HepG2 (cell line): ENCODE measurements around the gene IL26. TPM values are rescaled to one million over a fixed set of nuclear protein-coding genes. Genes with fewer than 3 reads are reported as not detected.

Experiments
- ATAC-seq: fragments of 200-7000 bp; cut with Tn5 transposase; 3 replicates; pipeline ENCODE4 v1.9.1; 2020; ENCODE audit warnings: mild to moderate bottlenecking, moderate library complexity
- BruUV-seq: library from RNA; stranded (reverse); fragments of 400-500 nt; replicated peaks from 2 replicates; lab custom pipeline; 2021; lab: Mats Ljungman, UMichigan
- CTCF ChIA-PET: fragments of 300-600 bp; formaldehyde crosslinking; extraction: SDS; loops from one replicate; lab custom pipeline; 2021; ENCODE audit warnings: low total read pairs, inconsistent platforms, low intra/inter-chr PET ratio; lab: Yijun Ruan, JAX
- POLR2A ChIA-PET: fragments of 350-600 bp; sonication (Branson Sonifier 250); formaldehyde crosslinking; loops from one replicate; lab custom pipeline; 2020; ENCODE audit warnings: antibody characterized with exemption, inconsistent platforms; lab: Yijun Ruan, JAX
- DNase-seq: peaks from one replicate; pipeline ENCODE4 v3.0.0-alpha.2; 2015; ENCODE audit warnings: low spot score
- FAIRE-seq: peaks from 3 replicates; lab custom pipeline; 2011; peaks lifted over from hg19 to GRCh38; lab: Jason Lieb, UNC
- H2AFZ ChIP-seq: one replicate; pipeline ENCODE4 v1.6.1; 2011; ENCODE audit warnings: low read length, inconsistent platforms
- H3K27ac ChIP-seq: fragments of 300-600 bp; 3 replicates; pipeline ENCODE4 v1.8.0; 2011; ENCODE audit warnings: mixed run types, mild to moderate bottlenecking, mixed read lengths, low read length, inconsistent platforms; ENCODE audit not compliant: insufficient read depth; ENCODE audit errors: extremely low read length
- H3K27me3 ChIP-seq, 2 experiments: fragments of 200-600 bp in 1 of 2; 2 replicates in 1 of 2; 3 replicates in 1 of 2; pipeline versions ENCODE4 v1.6.0 to v1.8.0; 2011; ENCODE audit warnings: low read length in 2 of 2, mild to moderate bottlenecking in 2 of 2, moderate library complexity in 2 of 2, inconsistent platforms in 1 of 2; ENCODE audit not compliant: insufficient read depth in 2 of 2, control insufficient read depth in 1 of 2
- H3K36me3 ChIP-seq, 2 experiments: fragments of 200-600 bp in 1 of 2; replicated peaks in 1 of 2; 2 replicates in 1 of 2; 3 replicates in 1 of 2; pipeline versions ENCODE4 v1.5.1 to v1.8.0; 2011; ENCODE audit warnings: low read length in 2 of 2, inconsistent platforms in 1 of 2; ENCODE audit not compliant: insufficient read depth in 2 of 2, control insufficient read depth in 1 of 2
- H3K4me1 ChIP-seq: 2 replicates; pipeline ENCODE4 v1.5.1; 2012; ENCODE audit warnings: low read length, inconsistent platforms; ENCODE audit not compliant: insufficient read depth
- H3K4me2 ChIP-seq: 2 replicates; pipeline ENCODE4 v1.6.0; 2011; ENCODE audit warnings: low read depth, low read length, inconsistent platforms
- H3K4me3 ChIP-seq, 3 experiments: fragments of 200-600 bp in 1 of 3; sonication (generic), shearing (Covaris generic) in 1 of 3; replicated peaks in 1 of 3; 2 replicates each; pipeline ENCODE4 v1.5.1; 2011 to 2016; ENCODE audit warnings: low read length in 3 of 3, inconsistent platforms in 2 of 3, low read depth in 2 of 3, mild to moderate bottlenecking in 2 of 3, control low read depth in 1 of 3, mixed read lengths in 1 of 3; ENCODE audit not compliant: insufficient read depth in 1 of 3
- H3K79me2 ChIP-seq: one replicate; pipeline ENCODE4 v1.6.1; 2011; ENCODE audit warnings: low read length, inconsistent platforms; ENCODE audit not compliant: insufficient read depth
- H3K9ac ChIP-seq: 2 replicates; pipeline ENCODE4 v1.6.0; 2011; ENCODE audit warnings: mild to moderate bottlenecking, low read depth, low read length, inconsistent platforms; ENCODE audit not compliant: insufficient read depth
- H3K9me3 ChIP-seq: 2 replicates; pipeline ENCODE4 v1.5.1; 2012; ENCODE audit warnings: mild to moderate bottlenecking, low read length
- H4K20me1 ChIP-seq: 2 replicates; pipeline ENCODE4 v1.6.0; 2011; ENCODE audit warnings: inconsistent platforms, mild to moderate bottlenecking, low read length, moderate library complexity; ENCODE audit not compliant: insufficient read depth
- CREB1 ChIP-seq, 2 experiments: fragments of 450-650 bp in 1 of 2; IDR thresholded peaks; 2 replicates each; pipeline ENCODE4 v1.6.1; 2016 to 2017; ENCODE audit warnings: control low read depth in 1 of 2, mild to moderate bottlenecking in 1 of 2, missing compliant biosample characterization in 1 of 2, missing genetic modification characterization in 1 of 2
- GTF3A ChIP-seq: sonication (generic); formaldehyde crosslinking; conservative IDR thresholded peaks from 2 replicates; pipeline ENCODE4 v1.4.0; 2020; ENCODE audit warnings: mild to moderate bottlenecking, missing genetic modification reagents
- JARID2 ChIP-seq: sonication (generic); formaldehyde crosslinking; IDR thresholded peaks from 2 replicates; pipeline ENCODE4 v1.8.1; 2023; ENCODE audit warnings: missing genetic modification reagents, inconsistent platforms; ENCODE audit not compliant: insufficient replicate concordance
- KLF13 ChIP-seq: sonication (generic); formaldehyde crosslinking; IDR thresholded peaks from 2 replicates; pipeline ENCODE4 v1.4.0; 2020; ENCODE audit warnings: mild to moderate bottlenecking, missing genetic modification reagents
- MEF2D ChIP-seq: sonication (generic); formaldehyde crosslinking; IDR thresholded peaks from 2 replicates; pipeline ENCODE4 v1.5.1; 2020; ENCODE audit warnings: mild to moderate bottlenecking, missing genetic modification reagents
- MLX ChIP-seq: IDR thresholded peaks from 2 replicates; pipeline ENCODE4 v1.6.1; 2016
- PHF8 ChIP-seq: sonication (generic); formaldehyde crosslinking; IDR thresholded peaks from 2 replicates; pipeline ENCODE4 v1.5.0; 2020; ENCODE audit warnings: missing genetic modification reagents
- RCOR2 ChIP-seq: IDR thresholded peaks from 2 replicates; pipeline ENCODE4 v1.6.1; 2016; ENCODE audit warnings: missing biosample characterization, missing genetic modification reagents
- TAF15 ChIP-seq: fragments of 200-400 bp; formaldehyde crosslinking; IDR thresholded peaks from one replicate; pipeline ENCODE4 v1.6.1; 2018; ENCODE audit warnings: mild to moderate bottlenecking, low read depth, low read length; ENCODE audit not compliant: poor library complexity, severe bottlenecking
- ZBTB7A ChIP-seq: sonication (generic); formaldehyde crosslinking; IDR thresholded peaks from 2 replicates; pipeline ENCODE4 v1.8.0; 2022; ENCODE audit warnings: mild to moderate bottlenecking, missing genetic modification reagents
- ZFP36L2 ChIP-seq: sonication (generic); formaldehyde crosslinking; IDR thresholded peaks from 2 replicates; pipeline ENCODE4 v1.4.0; 2020; ENCODE audit warnings: missing genetic modification reagents
- ZNF230 ChIP-seq: sonication (generic); formaldehyde crosslinking; IDR thresholded peaks from 2 replicates; pipeline ENCODE4 v1.4.0; 2020; ENCODE audit warnings: mild to moderate bottlenecking, missing genetic modification reagents
- ZNF441 ChIP-seq: sonication (generic); formaldehyde crosslinking; IDR thresholded peaks from 2 replicates; pipeline ENCODE4 v1.7.0; 2021; ENCODE audit warnings: missing genetic modification reagents, borderline replicate concordance
- ZNF616 ChIP-seq: sonication (generic); formaldehyde crosslinking; IDR thresholded peaks from 2 replicates; pipeline ENCODE4 v1.5.0; 2020; ENCODE audit warnings: low read depth, mild to moderate bottlenecking, missing genetic modification reagents
- ZNF770 ChIP-seq: sonication (generic); formaldehyde crosslinking; IDR thresholded peaks from 2 replicates; pipeline ENCODE4 v1.5.0; 2020; ENCODE audit warnings: mild to moderate bottlenecking, missing genetic modification reagents
- WGBS: methylation state at CpG from one replicate; pipeline ENCODE4 v1.1.6; 2017; ENCODE audit warnings: low lambda C conversion rate; 5-methylcytosine and 5-hydroxymethylcytosine counted together
- in situ Hi-C: cut with HindIII; loops from 2 replicates; pipeline ENCODE4 v1.10.0; 2017; ENCODE audit warnings: low pct_unique_long_range_greater_than_20kb; ENCODE audit not compliant: extremely low pct_ligation_motif_present
- intact Hi-C: fragments of 100-400 bp; cut with micrococcal nuclease; formaldehyde crosslinking; loops from one replicate; pipeline ENCODE4 v1.10.0; 2022; ENCODE audit not compliant: unreplicated experiment
- polyA plus RNA-seq, 8 experiments: library from polyadenylated mRNA; depleted of rRNA in 3 of 8; stranded (reverse) in 7 of 8; unstranded in 1 of 8; fragments of >200 nt; fragmentation: Illumina TruSeq in 4 of 8; extraction: Trizol in 4 of 8; gene quantifications; 2 replicates each; pipeline versions ENCODE4 v1.2.1 to v1.2.3, GENCODE V29; 2011 to 2016; ENCODE audit warnings: low read depth in 4 of 8, missing spikeins in 1 of 8, mixed read lengths in 1 of 8; ENCODE audit not compliant: insufficient read depth in 1 of 8
- total RNA-seq, 5 experiments: library from RNA; depleted of rRNA; stranded (reverse); fragments of >200 nt; fragmentation: Illumina TruSeq; extraction: Trizol; gene quantifications; 2 replicates each; pipeline ENCODE4 v1.2.3, GENCODE V29; 2016; ENCODE audit warnings: low read depth in 1 of 5

Gene IL26
- total and polyA plus RNA-seq, 2 of the 13 experiments (the other 11 are each of a cell fraction or from before 2014, with no cell fraction given), result not detected

- WGBS, result no CpG with 5 or more reads among the region's 1 CpG
- ChIA-PET CTCF (no interaction called here), POLR2A (no interaction called here)
- DNase-seq (no peak), FAIRE-seq (no peak), ATAC-seq (no peak)
- intact Hi-C loops (no loop called here), in situ Hi-C loops (no loop called here)
- no peaks in the 10 kb centered on the region for H3K79me2 ChIP-seq
- BruUV-seq, result no TSS peak
- H3K9ac ChIP-seq, result no peak overlapping the region
- no peak overlapping the region for H3K4me3 ChIP-seq
- no peaks in the 10 kb centered on the region for H3K4me1 ChIP-seq
- H3K4me2 ChIP-seq, result no peak overlapping the region
- H3K27me3 ChIP-seq, result no peaks in the 10 kb centered on the region; a peak in 1 of 5 replicates
- no peaks in the 10 kb centered on the region for H3K9me3 ChIP-seq
- H4K20me1 ChIP-seq, result no peaks in the 10 kb centered on the region
- TF ChIP-seq KLF13 (CRISPR knock-in tag), result no peak
- TF ChIP-seq ZNF770 (CRISPR knock-in tag), result no peak
- TF ChIP-seq RCOR2 (CRISPR knock-in tag), result no peak
- TF ChIP-seq ZNF441 (CRISPR knock-in tag), result no peak
- no peak for TF ChIP-seq PHF8 (CRISPR knock-in tag)
- TF ChIP-seq MLX (CRISPR knock-in tag), result no peak
- TF ChIP-seq GTF3A (CRISPR knock-in tag), result no peak
- no peak for TF ChIP-seq ZBTB7A (CRISPR knock-in tag)
- TF ChIP-seq CREB1 (IDR thresholded peaks at IDR 0.05), result no peak
- no peak for TF ChIP-seq CREB1 (CRISPR knock-in tag; IDR thresholded peaks at IDR 0.05)
- no peak for TF ChIP-seq ZNF616 (CRISPR knock-in tag)
- TF ChIP-seq JARID2 (CRISPR knock-in tag), result no peak
- TF ChIP-seq MEF2D (CRISPR knock-in tag), result no peak
- TF ChIP-seq ZNF230 (CRISPR knock-in tag), result no peak
- no peak for TF ChIP-seq TAF15
- no peak for TF ChIP-seq ZFP36L2 (CRISPR knock-in tag)
- H3K36me3 ChIP-seq, result no peaks in the 10 kb centered on the region
- no peak overlapping the region for H3K27ac ChIP-seq
- no peak overlapping the region for H2AFZ ChIP-seq
These were observed 56.3 kb downstream of the IL26 start for GRCh38 chr12:68169213-68169889.
